Measurements from ENCODE around the gene MAEA.

The MAEA gene

DNA sequence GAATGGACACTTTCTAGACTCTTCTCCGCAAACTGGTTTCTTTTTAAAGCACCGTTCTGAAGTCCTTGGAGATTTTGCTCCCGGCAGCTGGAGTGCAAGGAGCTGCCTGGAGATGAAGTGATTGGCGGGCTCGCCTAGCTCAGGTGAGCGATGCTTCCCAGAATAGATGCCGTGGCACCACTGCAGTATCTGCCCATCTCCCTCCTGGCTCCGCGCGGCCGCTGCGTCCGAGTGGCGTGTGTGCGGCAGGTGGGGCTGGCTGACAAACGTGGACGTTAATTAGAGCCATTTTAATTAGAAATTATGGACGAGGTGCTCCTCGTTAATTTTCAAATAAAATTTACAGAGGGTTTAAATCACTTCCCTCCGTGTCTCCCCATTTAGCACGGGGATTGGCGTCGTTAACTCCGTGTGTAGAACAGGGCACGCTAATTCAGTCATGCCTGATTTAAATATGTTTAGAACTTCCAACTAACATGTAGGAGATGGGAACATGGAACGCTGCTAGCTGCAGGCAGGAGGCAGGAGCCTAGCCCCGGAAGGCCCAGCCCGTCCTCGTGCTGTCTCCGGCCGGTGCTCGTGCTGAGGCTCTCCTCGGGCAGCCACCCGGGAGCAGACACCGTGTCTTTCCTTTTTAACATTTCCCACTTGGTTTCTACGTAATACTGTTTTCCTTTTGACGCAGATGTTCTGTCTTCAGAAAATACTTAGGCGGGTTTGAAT, 68.9 kb downstream of the MAEA start:
- H3K9ac ChIP-seq (ENCODE audit: low read length): no peak overlapping the region
- no peaks in the 10 kb centered on the region for H3K4me1 ChIP-seq (ENCODE audit: control insufficient read depth, low read depth, low read length)
- H3K36me3 ChIP-seq (ENCODE audit: control insufficient read depth, low read depth, low read length): peaks cover 5% of the 10 kb centered on the region
- no peak overlapping the region for H3K4me3 ChIP-seq (ENCODE audit: low read length)
- H3K27me3 ChIP-seq (ENCODE audit: control insufficient read depth, insufficient read depth, low read length): no peaks in the 10 kb centered on the region
- H3K27ac ChIP-seq (ENCODE audit: low read length): no peak overlapping the region
- H3K9me3 ChIP-seq (ENCODE audit: control insufficient read depth, low read depth, low read length): no peaks in the 10 kb centered on the region

DNA sequence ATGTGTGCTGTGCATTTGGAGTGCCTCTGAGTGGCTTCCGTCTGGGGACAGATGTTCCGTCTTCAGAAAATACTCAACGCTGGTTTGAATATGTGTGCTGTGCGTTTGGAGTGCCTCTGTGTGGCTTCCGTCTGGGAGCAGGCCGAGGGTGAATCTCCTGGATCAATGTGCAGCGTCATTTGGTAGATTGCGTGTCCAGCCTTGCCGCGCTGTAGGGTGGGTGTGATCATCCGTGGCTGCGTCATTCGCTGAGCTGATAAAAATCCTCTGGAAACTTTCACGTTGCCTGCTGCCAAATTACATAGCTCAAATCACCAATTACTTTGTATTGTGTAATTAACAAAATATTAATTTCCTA, 69.4 kb downstream of the MAEA start:
- Histone ChIP-seq H3K4me1 (ENCODE audit: control insufficient read depth, low read depth, low read length) (no peaks in the 10 kb centered on the region), H3K27ac (ENCODE audit: low read length) (no peak overlapping the region), H3K27me3 (ENCODE audit: control insufficient read depth, insufficient read depth, low read length) (no peaks in the 10 kb centered on the region), H3K4me3 (ENCODE audit: low read length) (no peak overlapping the region), H3K9ac (ENCODE audit: low read length) (no peak overlapping the region), H3K36me3 (ENCODE audit: control insufficient read depth, low read depth, low read length) (peaks cover 5% of the 10 kb centered on the region), H3K9me3 (ENCODE audit: control insufficient read depth, low read depth, low read length) (no peaks in the 10 kb centered on the region)

DNA sequence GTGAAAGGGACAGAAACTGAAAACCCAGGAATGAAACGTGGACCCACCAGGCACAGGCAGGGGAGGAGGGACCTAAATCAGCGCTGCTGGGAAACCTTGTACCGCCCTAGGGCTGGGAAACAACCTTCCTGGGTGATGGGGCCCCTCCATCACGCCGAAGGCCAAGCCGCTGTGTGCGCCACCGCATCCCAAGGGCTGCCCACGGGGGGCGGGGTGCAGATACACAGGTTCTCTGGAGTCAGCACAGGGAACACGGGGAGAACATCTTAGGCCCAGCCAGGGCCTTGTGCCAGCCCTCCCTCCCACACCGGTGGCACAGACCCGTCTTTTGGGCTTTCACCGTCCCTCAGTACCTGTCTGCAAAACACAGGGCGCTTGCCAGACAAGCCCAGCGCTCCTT, 70.3 kb downstream of the MAEA start:
- no peaks in the 10 kb centered on the region for H3K9me3 ChIP-seq (ENCODE audit: control insufficient read depth, low read depth, low read length)
- peaks cover 4% of the 10 kb centered on the region for H3K36me3 ChIP-seq (ENCODE audit: control insufficient read depth, low read depth, low read length)
- no peak overlapping the region for H3K27ac ChIP-seq (ENCODE audit: low read length)
- no peak overlapping the region for H3K9ac ChIP-seq (ENCODE audit: low read length)
- no peaks in the 10 kb centered on the region for H3K27me3 ChIP-seq (ENCODE audit: control insufficient read depth, insufficient read depth, low read length)
- H3K4me3 ChIP-seq (ENCODE audit: low read length): no peak overlapping the region
- H3K4me1 ChIP-seq (ENCODE audit: control insufficient read depth, low read depth, low read length): no peaks in the 10 kb centered on the region

DNA sequence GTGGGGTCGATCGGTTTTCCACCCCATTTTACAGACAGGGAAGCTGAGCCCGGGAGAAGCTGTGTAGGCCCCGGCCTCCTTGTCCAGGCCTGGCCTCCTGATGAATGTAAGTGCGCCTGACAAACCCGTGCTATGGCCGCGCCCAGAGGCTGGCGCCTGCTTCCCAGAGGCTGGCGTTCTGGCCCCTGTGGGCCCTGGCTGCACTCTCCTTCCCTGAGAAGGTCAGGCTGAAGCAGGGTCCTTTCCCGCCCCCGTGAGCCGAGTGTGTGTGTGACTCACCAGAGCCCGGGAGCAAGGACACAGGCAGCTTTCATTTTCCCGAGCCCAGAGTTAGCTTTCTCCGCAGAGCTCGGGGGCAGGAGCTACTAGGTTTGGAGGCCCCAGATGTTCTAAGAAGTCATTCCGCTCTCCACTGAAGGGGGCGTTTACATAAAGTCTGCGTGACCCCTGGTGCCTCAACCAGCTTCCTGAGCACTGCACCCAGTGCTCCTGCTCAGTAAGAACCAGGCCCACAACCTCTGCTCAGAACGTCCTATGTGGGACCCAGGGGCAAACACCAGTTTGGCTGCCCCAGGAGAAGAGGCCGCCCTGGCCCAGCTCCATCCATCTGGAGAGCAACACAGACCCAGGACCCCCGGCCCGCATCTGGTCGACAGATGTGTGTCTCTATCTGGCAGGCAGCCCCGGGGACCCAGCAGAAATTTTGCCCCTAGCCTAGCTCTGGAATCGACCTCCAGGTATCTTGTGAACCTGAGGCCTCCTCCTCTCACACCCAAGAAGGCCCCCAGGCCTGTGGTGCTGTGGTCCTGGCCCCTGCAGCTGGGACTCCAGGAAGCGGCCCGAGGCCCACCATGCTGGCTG, 71.0 kb downstream of the MAEA start:
- Histone ChIP-seq H3K9me3 (ENCODE audit: control insufficient read depth, low read depth, low read length) (no peaks in the 10 kb centered on the region), H3K4me1 (ENCODE audit: control insufficient read depth, low read depth, low read length) (no peaks in the 10 kb centered on the region), H3K36me3 (ENCODE audit: control insufficient read depth, low read depth, low read length) (no peaks in the 10 kb centered on the region), H3K9ac (ENCODE audit: low read length) (no peak overlapping the region), H3K4me3 (ENCODE audit: low read length) (no peak overlapping the region), H3K27ac (ENCODE audit: low read length) (no peak overlapping the region), H3K27me3 (ENCODE audit: control insufficient read depth, insufficient read depth, low read length) (no peaks in the 10 kb centered on the region)

DNA sequence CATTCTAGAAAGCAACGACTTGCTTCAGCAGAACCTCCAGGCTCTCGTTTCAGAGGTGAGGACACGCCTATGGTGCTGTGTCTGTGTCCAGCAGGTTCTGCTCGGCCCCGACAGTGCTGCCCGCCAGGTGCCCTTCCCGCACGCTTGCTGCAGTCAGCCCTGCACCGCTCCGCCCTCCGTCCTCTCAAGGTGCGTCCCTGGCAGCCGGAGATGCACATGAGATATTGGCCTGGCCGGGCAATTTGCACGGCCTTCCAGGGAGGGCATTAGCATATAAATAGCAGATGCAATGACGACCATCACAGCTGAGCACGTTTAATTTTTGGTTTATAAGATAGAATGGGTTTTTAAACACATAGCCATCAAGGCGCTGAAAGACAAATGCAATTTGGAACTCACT, 71.7 kb downstream of the MAEA start:
- no peaks in the 10 kb centered on the region for H3K36me3 ChIP-seq (ENCODE audit: control insufficient read depth, low read depth, low read length)
- H3K27me3 ChIP-seq (ENCODE audit: control insufficient read depth, insufficient read depth, low read length): no peaks in the 10 kb centered on the region
- no peak overlapping the region for H3K9ac ChIP-seq (ENCODE audit: low read length)
- no peaks in the 10 kb centered on the region for H3K9me3 ChIP-seq (ENCODE audit: control insufficient read depth, low read depth, low read length)
- H3K4me3 ChIP-seq (ENCODE audit: low read length): no peak overlapping the region
- H3K4me1 ChIP-seq (ENCODE audit: control insufficient read depth, low read depth, low read length): no peaks in the 10 kb centered on the region
- H3K27ac ChIP-seq (ENCODE audit: low read length): no peak overlapping the region

DNA sequence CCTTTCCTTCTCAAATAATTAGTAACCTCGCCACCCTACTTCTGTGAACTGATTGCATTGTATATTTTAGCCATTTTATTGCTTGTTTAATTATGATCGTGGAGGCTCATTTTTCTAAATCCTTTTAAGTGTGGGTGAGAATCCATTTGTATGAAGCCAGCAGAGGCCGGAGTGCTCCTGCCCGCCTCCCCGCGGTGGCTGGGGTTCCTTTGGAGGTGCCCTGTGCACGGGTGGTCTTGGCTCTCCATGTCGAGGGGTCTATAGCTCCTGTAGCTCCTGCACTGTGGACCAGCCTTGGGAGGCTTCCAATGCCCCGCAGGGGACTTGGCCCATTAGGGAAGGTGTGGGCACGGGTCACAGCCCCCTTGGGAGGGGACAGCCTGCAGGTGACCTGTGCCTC, 72.4 kb downstream of the MAEA start:
- no peaks in the 10 kb centered on the region for H3K9me3 ChIP-seq (ENCODE audit: control insufficient read depth, low read depth, low read length)
- H3K27ac ChIP-seq (ENCODE audit: low read length): no peak overlapping the region
- no peaks in the 10 kb centered on the region for H3K36me3 ChIP-seq (ENCODE audit: control insufficient read depth, low read depth, low read length)
- H3K9ac ChIP-seq (ENCODE audit: low read length): no peak overlapping the region
- H3K4me3 ChIP-seq (ENCODE audit: low read length): no peak overlapping the region
- H3K4me1 ChIP-seq (ENCODE audit: control insufficient read depth, low read depth, low read length): no peaks in the 10 kb centered on the region
- no peaks in the 10 kb centered on the region for H3K27me3 ChIP-seq (ENCODE audit: control insufficient read depth, insufficient read depth, low read length)

DNA sequence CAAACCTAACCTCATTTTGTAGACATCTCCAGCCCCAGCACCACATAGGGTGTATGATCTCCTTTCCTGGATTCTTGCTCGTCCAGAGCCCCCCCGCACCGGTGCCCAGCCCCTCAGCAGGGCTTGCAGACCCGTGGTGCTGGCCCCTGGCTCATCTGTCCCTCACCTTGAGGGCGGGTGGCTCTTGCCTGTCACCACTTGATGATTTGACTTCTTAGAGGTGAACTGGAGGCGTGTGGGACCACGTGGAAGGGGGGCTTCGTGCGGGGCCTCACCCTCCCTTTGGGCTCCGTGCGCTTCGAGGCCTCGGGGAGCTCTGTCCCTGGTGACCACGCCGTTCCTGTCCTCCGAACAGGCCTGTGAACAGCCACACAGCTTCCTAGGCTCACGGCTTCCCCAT, 72.8 kb downstream of the MAEA start:
- no peaks in the 10 kb centered on the region for H3K9me3 ChIP-seq (ENCODE audit: control insufficient read depth, low read depth, low read length)
- no peak overlapping the region for H3K9ac ChIP-seq (ENCODE audit: low read length)
- H3K4me3 ChIP-seq (ENCODE audit: low read length): no peak overlapping the region
- no peak overlapping the region for H3K27ac ChIP-seq (ENCODE audit: low read length)
- no peaks in the 10 kb centered on the region for H3K4me1 ChIP-seq (ENCODE audit: control insufficient read depth, low read depth, low read length)
- no peaks in the 10 kb centered on the region for H3K36me3 ChIP-seq (ENCODE audit: control insufficient read depth, low read depth, low read length)
- H3K27me3 ChIP-seq (ENCODE audit: control insufficient read depth, insufficient read depth, low read length): no peaks in the 10 kb centered on the region

DNA sequence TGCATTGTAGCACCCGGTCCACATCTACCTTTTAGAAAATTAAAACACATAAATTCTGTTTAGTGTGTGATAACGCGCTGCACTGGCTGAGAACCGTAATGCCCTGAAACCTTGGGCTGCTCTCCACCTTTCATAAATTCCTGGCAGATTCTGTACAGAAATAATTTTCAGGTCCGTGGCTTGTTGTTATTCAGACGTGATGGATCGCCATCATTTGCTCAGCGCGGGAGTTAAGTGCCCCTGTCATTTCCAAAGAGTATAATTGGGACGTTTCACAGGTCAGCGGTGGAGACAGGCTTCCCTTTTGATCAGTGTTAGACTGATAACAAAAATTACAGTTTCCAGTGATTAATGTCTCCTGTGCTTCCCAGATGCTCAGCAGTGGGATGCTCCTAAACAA, 73.8 kb downstream of the MAEA start:
- Histone ChIP-seq H3K4me1 (ENCODE audit: control insufficient read depth, low read depth, low read length) (no peaks in the 10 kb centered on the region), H3K9ac (ENCODE audit: low read length) (no peak overlapping the region), H3K27me3 (ENCODE audit: control insufficient read depth, insufficient read depth, low read length) (no peaks in the 10 kb centered on the region), H3K9me3 (ENCODE audit: control insufficient read depth, low read depth, low read length) (no peaks in the 10 kb centered on the region), H3K27ac (ENCODE audit: low read length) (no peak overlapping the region), H3K36me3 (ENCODE audit: control insufficient read depth, low read depth, low read length) (no peaks in the 10 kb centered on the region), H3K4me3 (ENCODE audit: low read length) (no peak overlapping the region)

DNA sequence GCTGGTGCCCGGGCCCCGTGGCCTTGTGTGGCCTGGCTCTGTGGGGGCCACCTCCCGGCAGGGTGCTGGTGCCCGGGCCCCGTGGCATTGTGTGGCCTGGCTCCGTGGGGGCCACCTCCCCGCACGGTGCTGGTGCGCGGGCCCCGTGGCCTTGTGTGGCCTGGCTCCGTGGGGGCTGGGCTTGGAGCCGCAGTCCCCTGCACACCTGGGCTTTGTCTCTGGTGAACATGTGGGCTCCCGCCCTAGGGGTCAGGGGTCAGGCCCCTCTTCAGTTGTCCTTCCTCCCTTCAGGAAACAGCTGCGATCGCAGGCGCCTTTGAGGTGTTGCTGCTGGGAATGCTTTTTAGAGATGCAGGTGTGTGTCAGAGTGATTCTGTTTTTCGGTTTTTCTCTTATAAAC, 74.5 kb downstream of the MAEA start:
- no peak overlapping the region for H3K9ac ChIP-seq (ENCODE audit: low read length)
- H3K36me3 ChIP-seq (ENCODE audit: control insufficient read depth, low read depth, low read length): no peaks in the 10 kb centered on the region
- no peak overlapping the region for H3K27ac ChIP-seq (ENCODE audit: low read length)
- no peaks in the 10 kb centered on the region for H3K27me3 ChIP-seq (ENCODE audit: control insufficient read depth, insufficient read depth, low read length)
- H3K9me3 ChIP-seq (ENCODE audit: control insufficient read depth, low read depth, low read length): no peaks in the 10 kb centered on the region
- no peaks in the 10 kb centered on the region for H3K4me1 ChIP-seq (ENCODE audit: control insufficient read depth, low read depth, low read length)
- no peak overlapping the region for H3K4me3 ChIP-seq (ENCODE audit: low read length)

DNA sequence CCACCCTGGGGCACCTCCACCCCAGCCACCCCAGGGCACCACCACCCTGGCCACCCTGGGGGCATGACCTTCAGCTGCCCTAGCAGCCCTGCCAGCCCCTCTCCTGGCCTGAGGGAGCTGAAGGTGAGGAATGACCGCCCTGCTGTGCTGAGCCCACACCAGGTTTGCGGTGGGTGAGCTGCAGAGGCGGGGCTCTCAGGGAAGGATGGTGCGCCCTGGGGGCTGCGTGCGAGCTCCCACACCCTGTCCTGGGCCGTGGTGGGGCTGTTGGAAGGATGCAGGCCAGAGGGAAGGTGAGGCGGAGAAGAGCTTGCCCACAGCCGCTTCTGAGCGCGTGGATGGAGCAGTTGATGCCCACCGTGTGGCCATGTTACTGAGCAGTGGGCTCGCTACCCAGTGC, 75.1 kb downstream of the MAEA start:
- Histone ChIP-seq H3K27ac (ENCODE audit: low read length) (no peak overlapping the region), H3K9ac (ENCODE audit: low read length) (no peak overlapping the region), H3K36me3 (ENCODE audit: control insufficient read depth, low read depth, low read length) (no peaks in the 10 kb centered on the region), H3K4me3 (ENCODE audit: low read length) (no peak overlapping the region), H3K9me3 (ENCODE audit: control insufficient read depth, low read depth, low read length) (no peaks in the 10 kb centered on the region), H3K4me1 (ENCODE audit: control insufficient read depth, low read depth, low read length) (no peaks in the 10 kb centered on the region), H3K27me3 (ENCODE audit: control insufficient read depth, insufficient read depth, low read length) (no peaks in the 10 kb centered on the region)

DNA sequence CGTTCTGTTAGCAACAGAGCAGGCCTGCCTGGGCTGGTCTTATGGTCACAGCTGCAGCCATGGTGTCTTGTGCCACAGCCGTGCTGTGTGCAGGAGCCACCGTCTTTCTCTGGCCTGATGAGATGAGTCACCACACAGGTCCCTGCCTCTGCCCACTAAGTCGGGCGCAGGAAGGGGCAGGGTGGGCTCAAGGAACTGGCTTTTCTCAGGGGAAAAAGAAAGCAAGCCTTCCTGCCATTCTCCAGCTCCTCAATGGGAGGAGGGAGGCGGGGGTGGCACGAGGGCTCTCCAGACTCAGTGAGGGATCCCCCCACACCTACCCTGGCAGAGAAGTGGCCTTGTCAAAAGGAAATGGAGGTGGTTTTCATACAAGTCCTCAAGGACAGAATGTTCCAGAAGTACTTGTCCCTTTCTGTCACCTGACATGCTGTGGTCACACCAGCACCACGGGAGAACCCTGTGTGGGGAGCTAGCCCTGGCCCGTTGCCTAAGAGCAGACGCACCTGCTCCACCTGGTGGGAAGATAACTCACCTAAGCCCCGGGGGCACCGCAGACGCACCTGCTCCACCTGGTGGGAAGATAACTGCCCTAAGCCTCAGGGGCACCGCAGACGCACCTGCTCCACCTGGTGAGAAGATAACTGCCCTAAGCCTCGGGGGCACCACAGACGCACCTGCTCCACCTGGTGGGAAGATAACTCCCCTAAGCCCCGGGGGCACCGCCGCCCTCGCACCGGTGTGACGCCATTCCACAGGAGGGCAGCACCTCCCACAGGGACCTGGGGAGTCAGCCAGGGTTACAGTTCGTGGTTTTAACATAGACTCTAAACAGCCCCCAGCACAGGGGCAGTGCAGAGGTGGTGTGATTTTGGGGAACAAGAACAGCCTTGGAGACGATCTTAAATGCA, 75.8 kb downstream of the MAEA start:
- Histone ChIP-seq H3K36me3 (ENCODE audit: control insufficient read depth, low read depth, low read length) (no peaks in the 10 kb centered on the region), H3K4me3 (ENCODE audit: low read length) (no peak overlapping the region), H3K27me3 (ENCODE audit: control insufficient read depth, insufficient read depth, low read length) (no peaks in the 10 kb centered on the region), H3K4me1 (ENCODE audit: control insufficient read depth, low read depth, low read length) (no peaks in the 10 kb centered on the region), H3K9me3 (ENCODE audit: control insufficient read depth, low read depth, low read length) (no peaks in the 10 kb centered on the region), H3K27ac (ENCODE audit: low read length) (no peak overlapping the region), H3K9ac (ENCODE audit: low read length) (no peak overlapping the region)

Measured in iPS-18a (cell line).